ENCODE results near the gene C20orf144.

GRCh38 chr20:33644313-33645071, 17.6 kb upstream of the C20orf144 start:
- TF ChIP-seq CTCF (IDR thresholded peaks at IDR 0.05) (no peak), POLR2A (IDR thresholded peaks at IDR 0.05) (no peak)

Measured in body of pancreas (tissue), 4 donors.